ENCODE results near the gene UBXN6.

UBXN6 gene

DNA sequence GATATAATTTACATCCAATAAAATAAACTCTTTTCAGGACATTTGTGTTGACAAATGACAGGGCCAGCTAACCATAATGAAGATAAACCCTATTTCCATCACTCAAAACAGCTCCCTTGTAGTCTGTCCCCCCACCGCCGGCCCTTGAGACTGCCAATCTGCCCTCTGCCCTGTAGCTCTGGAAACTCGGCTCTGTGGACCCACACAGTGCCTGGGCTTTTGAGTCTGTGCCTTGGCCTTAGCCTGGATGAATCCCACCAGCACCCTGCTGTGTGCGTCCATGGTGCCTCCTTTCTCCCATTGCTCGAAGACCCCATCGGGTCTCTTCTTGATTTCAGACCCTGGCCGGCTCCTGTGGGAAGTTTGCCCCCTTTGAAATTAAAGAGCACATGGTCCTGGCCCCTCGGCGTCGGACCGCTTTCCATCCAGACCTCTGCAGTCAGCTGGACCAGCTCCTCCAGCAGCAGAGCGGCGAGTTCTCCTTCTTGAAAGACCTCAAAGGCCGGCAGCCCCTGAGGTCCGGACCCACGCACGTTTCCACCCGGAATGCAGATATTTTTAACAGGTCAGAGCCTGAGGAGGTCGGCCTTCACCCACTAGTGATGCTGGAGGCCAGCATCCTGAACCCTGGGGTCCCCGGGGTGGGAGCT lies 29.1 kb downstream of the UBXN6 start:
- TF ChIP-seq CTCF (IDR thresholded peaks at IDR 0.05; ENCODE audit: unreplicated experiment in 3 of 3) = no peak
- peaks cover 23% of the 10 kb centered on the region for H3K4me1 Mint-ChIP-seq
- no peak overlapping the region for H3K4me3 Mint-ChIP-seq
- H3K27me3 Mint-ChIP-seq (ENCODE audit: low read depth) = peaks cover 3% of the 10 kb centered on the region
- no peaks in the 10 kb centered on the region for H3K9me3 Mint-ChIP-seq
- peaks cover 49% of the 10 kb centered on the region for H3K36me3 Mint-ChIP-seq (ENCODE audit: low read depth)
- H3K27ac Mint-ChIP-seq = no peak overlapping the region

- H3K27me3 Mint-ChIP-seq (ENCODE audit: low read depth) = peaks cover 3% of the 10 kb centered on the region
- H3K4me3 Mint-ChIP-seq = no peak overlapping the region
- H3K9me3 Mint-ChIP-seq = no peaks in the 10 kb centered on the region
- H3K36me3 Mint-ChIP-seq (ENCODE audit: low read depth) = peaks cover 44% of the 10 kb centered on the region
- peaks cover 23% of the 10 kb centered on the region for H3K4me1 Mint-ChIP-seq
- H3K27ac Mint-ChIP-seq = peak overlapping the region in 1 of 3 experiments; percentile 63
- TF ChIP-seq CTCF (IDR thresholded peaks at IDR 0.05; ENCODE audit: unreplicated experiment in 3 of 3) = no peak
These were observed 32.1 kb downstream of the UBXN6 start for GRCh38 chr19:4425537-4425936.

GRCh38 chr19:4423416-4424126 lies 34.0 kb downstream of the UBXN6 start:
- no peaks in the 10 kb centered on the region for H3K9me3 Mint-ChIP-seq
- H3K27ac Mint-ChIP-seq = no peak overlapping the region
- H3K4me3 Mint-ChIP-seq = no peak overlapping the region
- H3K4me1 Mint-ChIP-seq = peaks cover 6% of the 10 kb centered on the region
- H3K27me3 Mint-ChIP-seq (ENCODE audit: low read depth) = peaks cover 3% of the 10 kb centered on the region
- TF ChIP-seq CTCF (IDR thresholded peaks at IDR 0.05; ENCODE audit: unreplicated experiment in 3 of 3) = no peak
- H3K36me3 Mint-ChIP-seq (ENCODE audit: low read depth) = peaks cover 32% of the 10 kb centered on the region

DNA sequence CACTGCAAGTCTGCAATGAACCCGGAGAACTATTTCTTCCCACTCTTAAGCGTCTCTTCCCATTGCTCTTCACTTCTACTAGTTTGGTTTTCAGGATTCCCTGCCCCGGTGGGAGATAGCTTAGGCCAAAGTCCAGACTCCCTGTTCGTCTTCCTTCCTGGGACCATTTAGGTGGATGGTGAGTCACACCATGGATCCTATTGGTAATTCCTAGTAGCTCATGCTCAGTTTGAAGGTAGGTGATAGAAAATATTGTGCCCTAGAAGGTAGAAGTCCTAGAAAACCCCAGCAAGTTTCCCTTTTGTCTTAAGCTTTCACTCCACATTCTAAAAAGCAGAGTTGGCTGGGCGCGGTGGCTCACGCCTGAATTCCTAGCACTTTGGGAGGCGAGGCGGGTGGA lies 41.3 kb downstream of the UBXN6 start:
- H3K27me3 Mint-ChIP-seq (ENCODE audit: low read depth) = no peaks in the 10 kb centered on the region

DNA sequence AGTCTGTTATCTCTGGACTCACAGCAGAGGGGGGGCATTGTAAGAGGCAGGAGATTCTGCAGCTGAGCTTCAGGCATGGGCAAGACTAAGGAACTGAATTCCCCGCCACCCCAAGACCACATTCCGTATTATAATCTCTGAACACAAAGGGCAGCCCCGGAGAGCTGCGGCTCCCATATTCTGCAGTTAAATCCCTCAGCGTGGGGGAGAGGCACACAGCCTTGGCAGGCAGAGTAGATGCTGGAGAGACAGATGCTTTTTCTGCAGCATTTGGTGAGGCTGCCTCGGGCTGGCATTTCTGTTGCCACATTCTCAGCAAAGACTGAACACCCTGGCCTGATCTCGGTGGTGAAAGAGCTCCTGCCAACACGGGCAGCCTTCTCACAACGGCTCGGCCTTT lies 42.2 kb downstream of the UBXN6 start:
- H3K9me3 Mint-ChIP-seq = no peaks in the 10 kb centered on the region
- H3K36me3 Mint-ChIP-seq (ENCODE audit: low read depth) = peaks cover 19% of the 10 kb centered on the region
- no peak for TF ChIP-seq CTCF (IDR thresholded peaks at IDR 0.05; ENCODE audit: unreplicated experiment in 3 of 3)
- H3K4me1 Mint-ChIP-seq = peaks cover 30% of the 10 kb centered on the region
- peak overlapping the region; percentile 3 to 61 (median 17) for H3K4me3 Mint-ChIP-seq
- peak overlapping the region; percentile 64 to 91 (median 71) for H3K27ac Mint-ChIP-seq
- no peaks in the 10 kb centered on the region for H3K27me3 Mint-ChIP-seq (ENCODE audit: low read depth)

More for the DNA sequence above, 41.3 kb downstream of the UBXN6 start:
- no peak for TF ChIP-seq CTCF (IDR thresholded peaks at IDR 0.05; ENCODE audit: unreplicated experiment in 3 of 3)
- peak overlapping the region; percentile 42 to 91 (median 72) for H3K27ac Mint-ChIP-seq
- H3K36me3 Mint-ChIP-seq (ENCODE audit: low read depth) = peaks cover 19% of the 10 kb centered on the region
- H3K4me1 Mint-ChIP-seq = peaks cover 30% of the 10 kb centered on the region
- no peaks in the 10 kb centered on the region for H3K9me3 Mint-ChIP-seq
- H3K4me3 Mint-ChIP-seq = peak overlapping the region; percentile 33 to 55 (median 43)
